ENCODE data around the gene CLEC7A. TPM values are rescaled to one million over a fixed set of nuclear protein-coding genes. Genes with fewer than 3 reads are reported as not detected.

The CLEC7A gene
- total and polyA plus RNA-seq, 4 donors, result 2.8 to 7.0 (median 3.8) TPM

DNA sequence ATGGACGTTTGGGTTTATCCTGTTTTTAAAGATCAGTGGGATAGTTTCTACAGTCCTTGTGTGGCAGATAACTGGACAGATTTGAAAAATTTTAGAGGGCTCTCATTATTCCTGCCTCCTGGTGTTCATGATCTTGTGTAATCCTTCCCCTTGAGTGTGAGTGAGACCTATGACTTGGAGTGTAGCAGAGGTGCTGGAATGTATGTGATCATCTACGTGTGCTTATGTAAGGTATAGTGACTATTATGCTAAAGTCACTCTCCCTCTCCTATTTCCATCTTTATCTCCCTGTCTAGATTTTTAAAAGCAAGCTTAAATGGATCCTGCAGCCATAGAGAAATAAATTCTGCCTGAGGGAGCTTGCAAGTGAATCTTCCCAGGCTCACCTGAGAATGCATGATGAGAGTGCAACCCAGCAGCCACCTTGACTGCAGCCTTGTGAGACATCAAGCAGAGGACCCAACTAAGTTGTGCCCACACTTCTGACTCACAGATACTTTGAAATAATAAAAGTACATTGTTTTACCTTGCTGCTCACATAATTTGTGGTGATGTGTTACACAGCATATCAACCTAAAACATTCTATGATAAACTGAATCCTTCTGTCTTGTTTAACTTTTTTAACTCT lies 45.1 kb upstream of the CLEC7A start:
- no peak for DNase-seq (ENCODE audit: low spot score)
- Histone ChIP-seq H3K27ac (ENCODE audit: low read depth in 1 of 2, low read length in 2 of 2) (no peak overlapping the region), H3K4me1 (ENCODE audit: control insufficient read depth in 4 of 4, insufficient read depth in 4 of 4, low read length in 3 of 4) (no peaks in the 10 kb centered on the region), H3K9ac (ENCODE audit: low read depth in 1 of 2, low read length in 2 of 2) (no peak overlapping the region), H3K27me3 (ENCODE audit: control insufficient read depth in 4 of 4, insufficient read depth in 4 of 4, low read length in 3 of 4) (peaks cover 0 to 3% (median 0%) of the 10 kb centered on the region in 4 donors), H3K36me3 (ENCODE audit: control insufficient read depth in 4 of 4, insufficient read depth in 3 of 4, low read depth in 1 of 4, low read length in 3 of 4) (no peaks in the 10 kb centered on the region), H3K4me3 (ENCODE audit: low read depth in 1 of 3, low read length in 3 of 3) (no peak overlapping the region), H3K9me3 (ENCODE audit: control insufficient read depth in 4 of 4, low read length in 3 of 4) (no peaks in the 10 kb centered on the region)
- WGBS, result 76% methylated on average over 2 of the region's 2 CpGs
- no peak for TF ChIP-seq SP1 (IDR thresholded peaks at IDR 0.05)
- TF ChIP-seq TAF1 (conservative IDR thresholded peaks at IDR 0.05), result no peak
- TF ChIP-seq, protein P1, sequence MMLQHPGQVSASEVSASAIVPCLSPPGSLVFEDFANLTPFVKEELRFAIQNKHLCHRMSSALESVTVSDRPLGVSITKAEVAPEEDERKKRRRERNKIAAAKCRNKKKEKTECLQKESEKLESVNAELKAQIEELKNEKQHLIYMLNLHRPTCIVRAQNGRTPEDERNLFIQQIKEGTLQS (IDR thresholded peaks at IDR 0.05), result no peak
- no peak for TF ChIP-seq YY1 (IDR thresholded peaks at IDR 0.05)
- TF ChIP-seq, protein P2, sequence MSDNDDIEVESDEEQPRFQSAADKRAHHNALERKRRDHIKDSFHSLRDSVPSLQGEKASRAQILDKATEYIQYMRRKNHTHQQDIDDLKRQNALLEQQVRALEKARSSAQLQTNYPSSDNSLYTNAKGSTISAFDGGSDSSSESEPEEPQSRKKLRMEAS (IDR thresholded peaks at IDR 0.05), result no peak
- no peak for TF ChIP-seq JUND (IDR thresholded peaks at IDR 0.05)
- TF ChIP-seq RAD21 (IDR thresholded peaks at IDR 0.05), result no peak
- no peak for TF ChIP-seq FOXA1 (IDR thresholded peaks at IDR 0.05)
- no peak for TF ChIP-seq HNF4A (conservative IDR thresholded peaks at IDR 0.05)
- no peak for TF ChIP-seq RXRA (IDR thresholded peaks at IDR 0.05)
- no peak for TF ChIP-seq GABPA (IDR thresholded peaks at IDR 0.05 in 1 of 2, conservative IDR thresholded peaks at IDR 0.05 in 1 of 2)
- TF ChIP-seq NR2F2 (IDR thresholded peaks at IDR 0.05), result no peak
- TF ChIP-seq, protein P3, sequence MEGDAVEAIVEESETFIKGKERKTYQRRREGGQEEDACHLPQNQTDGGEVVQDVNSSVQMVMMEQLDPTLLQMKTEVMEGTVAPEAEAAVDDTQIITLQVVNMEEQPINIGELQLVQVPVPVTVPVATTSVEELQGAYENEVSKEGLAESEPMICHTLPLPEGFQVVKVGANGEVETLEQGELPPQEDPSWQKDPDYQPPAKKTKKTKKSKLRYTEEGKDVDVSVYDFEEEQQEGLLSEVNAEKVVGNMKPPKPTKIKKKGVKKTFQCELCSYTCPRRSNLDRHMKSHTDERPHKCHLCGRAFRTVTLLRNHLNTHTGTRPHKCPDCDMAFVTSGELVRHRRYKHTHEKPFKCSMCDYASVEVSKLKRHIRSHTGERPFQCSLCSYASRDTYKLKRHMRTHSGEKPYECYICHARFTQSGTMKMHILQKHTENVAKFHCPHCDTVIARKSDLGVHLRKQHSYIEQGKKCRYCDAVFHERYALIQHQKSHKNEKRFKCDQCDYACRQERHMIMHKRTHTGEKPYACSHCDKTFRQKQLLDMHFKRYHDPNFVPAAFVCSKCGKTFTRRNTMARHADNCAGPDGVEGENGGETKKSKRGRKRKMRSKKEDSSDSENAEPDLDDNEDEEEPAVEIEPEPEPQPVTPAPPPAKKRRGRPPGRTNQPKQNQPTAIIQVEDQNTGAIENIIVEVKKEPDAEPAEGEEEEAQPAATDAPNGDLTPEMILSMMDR (IDR thresholded peaks at IDR 0.05; ENCODE audit: low read depth, low read length, missing input control), result no peak
- TF ChIP-seq, protein P4, sequence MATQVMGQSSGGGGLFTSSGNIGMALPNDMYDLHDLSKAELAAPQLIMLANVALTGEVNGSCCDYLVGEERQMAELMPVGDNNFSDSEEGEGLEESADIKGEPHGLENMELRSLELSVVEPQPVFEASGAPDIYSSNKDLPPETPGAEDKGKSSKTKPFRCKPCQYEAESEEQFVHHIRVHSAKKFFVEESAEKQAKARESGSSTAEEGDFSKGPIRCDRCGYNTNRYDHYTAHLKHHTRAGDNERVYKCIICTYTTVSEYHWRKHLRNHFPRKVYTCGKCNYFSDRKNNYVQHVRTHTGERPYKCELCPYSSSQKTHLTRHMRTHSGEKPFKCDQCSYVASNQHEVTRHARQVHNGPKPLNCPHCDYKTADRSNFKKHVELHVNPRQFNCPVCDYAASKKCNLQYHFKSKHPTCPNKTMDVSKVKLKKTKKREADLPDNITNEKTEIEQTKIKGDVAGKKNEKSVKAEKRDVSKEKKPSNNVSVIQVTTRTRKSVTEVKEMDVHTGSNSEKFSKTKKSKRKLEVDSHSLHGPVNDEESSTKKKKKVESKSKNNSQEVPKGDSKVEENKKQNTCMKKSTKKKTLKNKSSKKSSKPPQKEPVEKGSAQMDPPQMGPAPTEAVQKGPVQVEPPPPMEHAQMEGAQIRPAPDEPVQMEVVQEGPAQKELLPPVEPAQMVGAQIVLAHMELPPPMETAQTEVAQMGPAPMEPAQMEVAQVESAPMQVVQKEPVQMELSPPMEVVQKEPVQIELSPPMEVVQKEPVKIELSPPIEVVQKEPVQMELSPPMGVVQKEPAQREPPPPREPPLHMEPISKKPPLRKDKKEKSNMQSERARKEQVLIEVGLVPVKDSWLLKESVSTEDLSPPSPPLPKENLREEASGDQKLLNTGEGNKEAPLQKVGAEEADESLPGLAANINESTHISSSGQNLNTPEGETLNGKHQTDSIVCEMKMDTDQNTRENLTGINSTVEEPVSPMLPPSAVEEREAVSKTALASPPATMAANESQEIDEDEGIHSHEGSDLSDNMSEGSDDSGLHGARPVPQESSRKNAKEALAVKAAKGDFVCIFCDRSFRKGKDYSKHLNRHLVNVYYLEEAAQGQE (IDR thresholded peaks at IDR 0.05), result no peak
- TF ChIP-seq FOXA2 (IDR thresholded peaks at IDR 0.05), result no peak
- TF ChIP-seq EGR1 (IDR thresholded peaks at IDR 0.05; ENCODE audit: low read depth in 2 of 2), result no peak
- TF ChIP-seq HNF4G (IDR thresholded peaks at IDR 0.05), result no peak
- TF ChIP-seq, protein P5, sequence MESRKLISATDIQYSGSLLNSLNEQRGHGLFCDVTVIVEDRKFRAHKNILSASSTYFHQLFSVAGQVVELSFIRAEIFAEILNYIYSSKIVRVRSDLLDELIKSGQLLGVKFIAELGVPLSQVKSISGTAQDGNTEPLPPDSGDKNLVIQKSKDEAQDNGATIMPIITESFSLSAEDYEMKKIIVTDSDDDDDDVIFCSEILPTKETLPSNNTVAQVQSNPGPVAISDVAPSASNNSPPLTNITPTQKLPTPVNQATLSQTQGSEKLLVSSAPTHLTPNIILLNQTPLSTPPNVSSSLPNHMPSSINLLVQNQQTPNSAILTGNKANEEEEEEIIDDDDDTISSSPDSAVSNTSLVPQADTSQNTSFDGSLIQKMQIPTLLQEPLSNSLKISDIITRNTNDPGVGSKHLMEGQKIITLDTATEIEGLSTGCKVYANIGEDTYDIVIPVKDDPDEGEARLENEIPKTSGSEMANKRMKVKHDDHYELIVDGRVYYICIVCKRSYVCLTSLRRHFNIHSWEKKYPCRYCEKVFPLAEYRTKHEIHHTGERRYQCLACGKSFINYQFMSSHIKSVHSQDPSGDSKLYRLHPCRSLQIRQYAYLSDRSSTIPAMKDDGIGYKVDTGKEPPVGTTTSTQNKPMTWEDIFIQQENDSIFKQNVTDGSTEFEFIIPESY (IDR thresholded peaks at IDR 0.05), result no peak
